HepG2 (cell line): ENCODE measurements around the gene IMP3. TPM values are rescaled to one million over a fixed set of nuclear protein-coding genes. Genes with fewer than 3 reads are reported as not detected.

Experiments
- AKAP8 ChIP-seq: sonication (generic); formaldehyde crosslinking; IDR thresholded peaks from 2 replicates; pipeline ENCODE4 v1.5.1; 2020; ENCODE audit warnings: mild to moderate bottlenecking, missing genetic modification reagents
- CENPX ChIP-seq: sonication (generic); formaldehyde crosslinking; IDR thresholded peaks from 2 replicates; pipeline ENCODE4 v1.9.0; 2021; ENCODE audit warnings: mild to moderate bottlenecking, missing genetic modification reagents, moderate library complexity
- DPF2 ChIP-seq: sonication (generic); formaldehyde crosslinking; IDR thresholded peaks from 2 replicates; pipeline ENCODE4 v1.4.0; 2020; ENCODE audit warnings: mild to moderate bottlenecking, low read depth, missing genetic modification reagents, borderline replicate concordance
- EED ChIP-seq: sonication (generic); formaldehyde crosslinking; IDR thresholded peaks from 2 replicates; pipeline ENCODE4 v1.5.0; 2020; ENCODE audit warnings: mild to moderate bottlenecking, missing genetic modification reagents
- HOXD1 ChIP-seq: sonication (generic); formaldehyde crosslinking; IDR thresholded peaks from 2 replicates; pipeline ENCODE4 v1.5.0; 2020; ENCODE audit warnings: missing genetic modification reagents
- JARID2 ChIP-seq: sonication (generic); formaldehyde crosslinking; IDR thresholded peaks from 2 replicates; pipeline ENCODE4 v1.8.1; 2023; ENCODE audit warnings: missing genetic modification reagents, inconsistent platforms; ENCODE audit not compliant: insufficient replicate concordance
- KLF16 ChIP-seq, 2 experiments: sonication (generic) in 1 of 2; formaldehyde crosslinking in 1 of 2; IDR thresholded peaks; 2 replicates each; pipeline versions ENCODE4 v1.6.1 to v1.8.0; 2016 to 2023; ENCODE audit warnings: missing genetic modification reagents in 2 of 2, missing compliant biosample characterization in 1 of 2
- KMT2A ChIP-seq: sonication (generic); formaldehyde crosslinking; IDR thresholded peaks from 2 replicates; pipeline ENCODE4 v1.4.0; 2020; ENCODE audit warnings: missing genetic modification reagents
- NFE2 ChIP-seq: sonication (generic); formaldehyde crosslinking; IDR thresholded peaks from 2 replicates; pipeline ENCODE4 v1.4.0; 2020; ENCODE audit warnings: missing genetic modification reagents
- PBX2 ChIP-seq: IDR thresholded peaks from 2 replicates; pipeline ENCODE4 v1.6.1; 2016; ENCODE audit warnings: control low read depth
- SAFB2 ChIP-seq: sonication (generic); formaldehyde crosslinking; IDR thresholded peaks from 2 replicates; pipeline ENCODE4 v1.5.1; 2020; ENCODE audit warnings: missing genetic modification reagents, low read depth, mild to moderate bottlenecking, borderline replicate concordance
- STAT6 ChIP-seq: sonication (generic); formaldehyde crosslinking; IDR thresholded peaks from 2 replicates; pipeline ENCODE4 v1.4.0; 2020; ENCODE audit warnings: missing genetic modification reagents, mild to moderate bottlenecking, borderline replicate concordance
- SYNCRIP ChIP-seq: fragments of 200-400 bp; formaldehyde crosslinking; IDR thresholded peaks from 2 replicates; pipeline ENCODE4 v1.6.1; 2018; ENCODE audit warnings: mild to moderate bottlenecking, low read depth, low read length; ENCODE audit not compliant: insufficient read depth
- TCF7L2 ChIP-seq: IDR thresholded peaks from 2 replicates; pipeline ENCODE4 v1.6.1; 2011; ENCODE audit warnings: mild to moderate bottlenecking, low read depth, low read length, moderate library complexity
- ZBTB26 ChIP-seq: IDR thresholded peaks from 2 replicates; pipeline ENCODE4 v1.6.1; 2016; ENCODE audit warnings: missing compliant biosample characterization, missing genetic modification reagents, borderline replicate concordance
- ZFP41 ChIP-seq: sonication (generic); formaldehyde crosslinking; IDR thresholded peaks from 2 replicates; pipeline ENCODE4 v1.4.0; 2020; ENCODE audit warnings: mild to moderate bottlenecking, missing genetic modification reagents, borderline replicate concordance
- ZNF720 ChIP-seq: sonication (generic); formaldehyde crosslinking; IDR thresholded peaks from 2 replicates; pipeline ENCODE4 v1.4.0; 2020; ENCODE audit warnings: missing genetic modification reagents
- polyA plus RNA-seq, 8 experiments: library from polyadenylated mRNA; depleted of rRNA in 3 of 8; stranded (reverse) in 7 of 8; unstranded in 1 of 8; fragments of >200 nt; fragmentation: Illumina TruSeq in 4 of 8; extraction: Trizol in 4 of 8; gene quantifications; 2 replicates each; pipeline versions ENCODE4 v1.2.1 to v1.2.3, GENCODE V29; 2011 to 2016; ENCODE audit warnings: low read depth in 4 of 8, missing spikeins in 1 of 8, mixed read lengths in 1 of 8; ENCODE audit not compliant: insufficient read depth in 1 of 8
- total RNA-seq, 5 experiments: library from RNA; depleted of rRNA; stranded (reverse); fragments of >200 nt; fragmentation: Illumina TruSeq; extraction: Trizol; gene quantifications; 2 replicates each; pipeline ENCODE4 v1.2.3, GENCODE V29; 2016; ENCODE audit warnings: low read depth in 1 of 5
- TF ChIP-seq, protein P1 (sequence below): sonication (generic); formaldehyde crosslinking; IDR thresholded peaks from 2 replicates; pipeline ENCODE4 v1.5.0; 2020; ENCODE audit warnings: missing genetic modification reagents
- TF ChIP-seq, protein P2 (sequence below): sonication (generic); formaldehyde crosslinking; IDR thresholded peaks from 2 replicates; pipeline ENCODE4 v1.5.0; 2020; ENCODE audit warnings: missing genetic modification reagents
- TF ChIP-seq, protein P3 (sequence below): sonication (generic); formaldehyde crosslinking; IDR thresholded peaks from 2 replicates; pipeline ENCODE4 v1.4.0; 2020; ENCODE audit warnings: missing genetic modification reagents
- TF ChIP-seq, protein P4 (sequence below): IDR thresholded peaks from 2 replicates; pipeline ENCODE4 v1.6.1; 2016

The IMP3 gene
- total and polyA plus RNA-seq, 2 of the 13 experiments (the other 11 are each of a cell fraction or from before 2014, with no cell fraction given): 38.3 to 143 TPM

- peak; percentile 1; the same call in 1 of the 2 replicates for TF ChIP-seq ZBTB26
- no peak for TF ChIP-seq CENPX (CRISPR knock-in tag)
- TF ChIP-seq, protein P1, sequence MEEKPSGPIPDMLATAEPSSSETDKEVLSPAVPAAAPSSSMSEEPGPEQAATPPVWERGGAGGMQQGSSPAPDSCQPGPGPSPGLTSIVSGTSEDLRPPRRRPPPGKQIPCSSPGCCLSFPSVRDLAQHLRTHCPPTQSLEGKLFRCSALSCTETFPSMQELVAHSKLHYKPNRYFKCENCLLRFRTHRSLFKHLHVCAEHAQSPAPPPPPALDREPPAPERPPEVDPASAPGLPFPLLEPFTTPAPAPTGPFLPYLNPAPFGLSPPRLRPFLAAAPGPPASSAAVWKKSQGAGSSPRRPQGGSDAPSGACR (CRISPR knock-in tag): 0 out of 2 replicates have a peak, but pooled peaks have one; percentile 5
- no peak for TF ChIP-seq KMT2A (CRISPR knock-in tag)
- no peak for TF ChIP-seq DPF2 (CRISPR knock-in tag)
- TF ChIP-seq, protein P2, sequence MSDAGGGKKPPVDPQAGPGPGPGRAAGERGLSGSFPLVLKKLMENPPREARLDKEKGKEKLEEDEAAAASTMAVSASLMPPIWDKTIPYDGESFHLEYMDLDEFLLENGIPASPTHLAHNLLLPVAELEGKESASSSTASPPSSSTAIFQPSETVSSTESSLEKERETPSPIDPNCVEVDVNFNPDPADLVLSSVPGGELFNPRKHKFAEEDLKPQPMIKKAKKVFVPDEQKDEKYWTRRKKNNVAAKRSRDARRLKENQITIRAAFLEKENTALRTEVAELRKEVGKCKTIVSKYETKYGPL (CRISPR knock-in tag): peak; percentile 76; the same call in 1 of the 2 replicates
- TF ChIP-seq, protein P3, sequence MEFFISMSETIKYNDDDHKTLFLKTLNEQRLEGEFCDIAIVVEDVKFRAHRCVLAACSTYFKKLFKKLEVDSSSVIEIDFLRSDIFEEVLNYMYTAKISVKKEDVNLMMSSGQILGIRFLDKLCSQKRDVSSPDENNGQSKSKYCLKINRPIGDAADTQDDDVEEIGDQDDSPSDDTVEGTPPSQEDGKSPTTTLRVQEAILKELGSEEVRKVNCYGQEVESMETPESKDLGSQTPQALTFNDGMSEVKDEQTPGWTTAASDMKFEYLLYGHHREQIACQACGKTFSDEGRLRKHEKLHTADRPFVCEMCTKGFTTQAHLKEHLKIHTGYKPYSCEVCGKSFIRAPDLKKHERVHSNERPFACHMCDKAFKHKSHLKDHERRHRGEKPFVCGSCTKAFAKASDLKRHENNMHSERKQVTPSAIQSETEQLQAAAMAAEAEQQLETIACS (CRISPR knock-in tag): no peak
- TF ChIP-seq PBX2 (CRISPR knock-in tag): no peak
- TF ChIP-seq HOXD1 (CRISPR knock-in tag): no peak
- TF ChIP-seq EED: no peak
- no peak for TF ChIP-seq ZNF720 (CRISPR knock-in tag)
- TF ChIP-seq JARID2 (CRISPR knock-in tag): no peak
- TF ChIP-seq KLF16 (CRISPR knock-in tag; IDR thresholded peaks at IDR 0.05): no peak
- no peak for TF ChIP-seq NFE2
- TF ChIP-seq TCF7L2: no peak
- no peak for TF ChIP-seq SYNCRIP
- TF ChIP-seq SAFB2: no peak
- no peak for TF ChIP-seq ZFP41 (CRISPR knock-in tag)
- no peak for TF ChIP-seq AKAP8
- TF ChIP-seq, protein P4, sequence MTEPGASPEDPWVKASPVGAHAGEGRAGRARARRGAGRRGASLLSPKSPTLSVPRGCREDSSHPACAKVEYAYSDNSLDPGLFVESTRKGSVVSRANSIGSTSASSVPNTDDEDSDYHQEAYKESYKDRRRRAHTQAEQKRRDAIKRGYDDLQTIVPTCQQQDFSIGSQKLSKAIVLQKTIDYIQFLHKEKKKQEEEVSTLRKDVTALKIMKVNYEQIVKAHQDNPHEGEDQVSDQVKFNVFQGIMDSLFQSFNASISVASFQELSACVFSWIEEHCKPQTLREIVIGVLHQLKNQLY (CRISPR knock-in tag): no peak
- TF ChIP-seq STAT6 (CRISPR knock-in tag): 0 out of 2 replicates have a peak, but pooled peaks have one; percentile 19
Observed at GRCh38 chr15:75648156-75649000, 8.4 kb upstream of the IMP3 start (continued).
